Testis (tissue), 2 donors: ENCODE results near the gene TNFRSF13B.
"Not testable (repeated sequence)": the region's sequence is repeated elsewhere in the genome, so short reads cannot be mapped to it uniquely, and the experiment has no call there.

Experiments
- POLR2A ChIP-seq: fragments of 450-650 bp; IDR thresholded peaks from one replicate; pipeline ENCODE4 v1.6.1; 2017; ENCODE audit warnings: antibody characterized with exemption, mild to moderate bottlenecking, moderate library complexity
- TF ChIP-seq, protein P1 (sequence below), 3 experiments: fragments of 450-650 bp in 2 of 3; fragments of 200-600 bp in 1 of 3; sonication (generic) in 1 of 3; IDR thresholded peaks; one replicate each; pipeline ENCODE4 v1.5.1; 2016 to 2019; ENCODE audit warnings: antibody characterized with exemption in 3 of 3, mild to moderate bottlenecking in 2 of 3, moderate library complexity in 1 of 3

DNA sequence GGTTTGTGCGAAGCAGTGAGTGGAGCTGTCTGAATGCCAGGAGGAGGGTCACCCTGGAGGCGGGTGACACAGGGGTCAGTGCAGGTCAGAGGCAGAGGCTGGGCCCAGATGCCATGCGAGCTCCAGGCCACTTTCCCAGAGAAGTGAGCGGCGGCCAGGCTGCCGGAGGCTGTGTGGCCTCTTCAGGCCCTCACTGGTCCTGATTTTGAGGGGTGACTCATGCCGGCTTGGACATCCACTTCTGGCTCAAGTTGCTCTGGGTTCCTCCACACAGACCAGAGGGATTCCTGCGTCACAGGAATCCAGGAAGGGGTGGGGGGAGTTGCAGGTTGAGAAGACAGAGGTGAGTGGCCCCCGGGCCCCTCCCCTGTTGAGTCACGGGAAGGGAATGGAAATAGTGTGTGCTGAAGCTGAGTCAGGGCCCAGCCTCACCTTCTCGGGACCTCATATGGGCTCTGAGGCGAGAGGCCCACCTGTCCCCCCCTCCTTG lies 38.7 kb upstream of the TNFRSF13B start:
- TF ChIP-seq, protein P1, sequence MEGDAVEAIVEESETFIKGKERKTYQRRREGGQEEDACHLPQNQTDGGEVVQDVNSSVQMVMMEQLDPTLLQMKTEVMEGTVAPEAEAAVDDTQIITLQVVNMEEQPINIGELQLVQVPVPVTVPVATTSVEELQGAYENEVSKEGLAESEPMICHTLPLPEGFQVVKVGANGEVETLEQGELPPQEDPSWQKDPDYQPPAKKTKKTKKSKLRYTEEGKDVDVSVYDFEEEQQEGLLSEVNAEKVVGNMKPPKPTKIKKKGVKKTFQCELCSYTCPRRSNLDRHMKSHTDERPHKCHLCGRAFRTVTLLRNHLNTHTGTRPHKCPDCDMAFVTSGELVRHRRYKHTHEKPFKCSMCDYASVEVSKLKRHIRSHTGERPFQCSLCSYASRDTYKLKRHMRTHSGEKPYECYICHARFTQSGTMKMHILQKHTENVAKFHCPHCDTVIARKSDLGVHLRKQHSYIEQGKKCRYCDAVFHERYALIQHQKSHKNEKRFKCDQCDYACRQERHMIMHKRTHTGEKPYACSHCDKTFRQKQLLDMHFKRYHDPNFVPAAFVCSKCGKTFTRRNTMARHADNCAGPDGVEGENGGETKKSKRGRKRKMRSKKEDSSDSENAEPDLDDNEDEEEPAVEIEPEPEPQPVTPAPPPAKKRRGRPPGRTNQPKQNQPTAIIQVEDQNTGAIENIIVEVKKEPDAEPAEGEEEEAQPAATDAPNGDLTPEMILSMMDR (IDR thresholded peaks at IDR 0.05) = not testable (repeated sequence)
- TF ChIP-seq POLR2A = not testable (repeated sequence)
